Mucosa of descending colon (tissue), 3 donors: ENCODE measurements around the gene SRGAP3. TPM values are rescaled to one million over a fixed set of nuclear protein-coding genes. Genes with fewer than 3 reads are reported as not detected.

Experiments used
- ATAC-seq: fragments of 200-7000 bp; cut with Tn5 transposase; one replicate; pipeline ENCODE4 v1.9.1; 2020; ENCODE audit warnings: mild to moderate bottlenecking, moderate library complexity
- DNase-seq, 3 donors: peaks; one replicate each; pipeline ENCODE4 v3.0.0-alpha.2; 2020
- H3K36me3 ChIP-seq: fragments of 200-600 bp; one replicate; pipeline ENCODE4 v1.8.0; 2021; ENCODE audit warnings: low read depth, mild to moderate bottlenecking
- H3K4me1 ChIP-seq: fragments of 200-600 bp; one replicate; pipeline ENCODE4 v1.8.0; 2021; ENCODE audit warnings: low read depth, mild to moderate bottlenecking
- H3K4me3 ChIP-seq: fragments of 200-600 bp; one replicate; pipeline ENCODE4 v1.8.0; 2021; ENCODE audit warnings: mild to moderate bottlenecking
- H3K9me3 ChIP-seq: fragments of 200-600 bp; one replicate; pipeline ENCODE4 v1.8.0; 2021; ENCODE audit warnings: mild to moderate bottlenecking
- intact Hi-C, 2 donors: fragments of 100-400 bp; cut with DNase I in 1 of 2; cut with micrococcal nuclease in 1 of 2; formaldehyde crosslinking; loops; one replicate each; pipeline versions ENCODE4 v1.11.0 to v1.11.1; 2022; cut with DNase I, micrococcal nuclease
- total RNA-seq, 3 donors: library from RNA; stranded (reverse); fragmentation: NEBNext Ultra II Directional in 2 of 3; extraction: Animal tissue kit (Norgen Biotek cat#: 25700) in 2 of 3; gene quantifications; one replicate each; pipeline versions ENCODE4 v1.2.1 to v1.2.4, GENCODE V29; 2021 to 2023
- TF ChIP-seq, protein P1 (sequence below): fragments of 200-600 bp; IDR thresholded peaks from one replicate; pipeline ENCODE4 v1.8.0; 2022; ENCODE audit warnings: antibody characterized with exemption, mild to moderate bottlenecking
- donor health status: DM: no; HTN: no; CAD: no; lungs with moderate emphysema.
- donor health status: DM: no; HTN: no; CAD: no.
- donor health status: DM: no; HTN: yes; CAD: no.

Gene SRGAP3
- total RNA-seq, 3 donors from 2014 or later = 6.4 to 9.0 (median 8.6) TPM

GRCh38 chr3:9066775-9067174 lies 182.7 kb downstream of the SRGAP3 start:
- Histone ChIP-seq H3K4me3 (no peak overlapping the region), H3K4me1 (no peaks in the 10 kb centered on the region), H3K36me3 (no peaks in the 10 kb centered on the region), H3K9me3 (no peaks in the 10 kb centered on the region)
- DNase-seq = no peak
- ATAC-seq = no peak
- intact Hi-C loops = loop anchor here (1.0 to 5.0 kb wide), 4 partner anchors 79 to 236 kb away; no protein-coding TSS in a partner anchor
- TF ChIP-seq, protein P1, sequence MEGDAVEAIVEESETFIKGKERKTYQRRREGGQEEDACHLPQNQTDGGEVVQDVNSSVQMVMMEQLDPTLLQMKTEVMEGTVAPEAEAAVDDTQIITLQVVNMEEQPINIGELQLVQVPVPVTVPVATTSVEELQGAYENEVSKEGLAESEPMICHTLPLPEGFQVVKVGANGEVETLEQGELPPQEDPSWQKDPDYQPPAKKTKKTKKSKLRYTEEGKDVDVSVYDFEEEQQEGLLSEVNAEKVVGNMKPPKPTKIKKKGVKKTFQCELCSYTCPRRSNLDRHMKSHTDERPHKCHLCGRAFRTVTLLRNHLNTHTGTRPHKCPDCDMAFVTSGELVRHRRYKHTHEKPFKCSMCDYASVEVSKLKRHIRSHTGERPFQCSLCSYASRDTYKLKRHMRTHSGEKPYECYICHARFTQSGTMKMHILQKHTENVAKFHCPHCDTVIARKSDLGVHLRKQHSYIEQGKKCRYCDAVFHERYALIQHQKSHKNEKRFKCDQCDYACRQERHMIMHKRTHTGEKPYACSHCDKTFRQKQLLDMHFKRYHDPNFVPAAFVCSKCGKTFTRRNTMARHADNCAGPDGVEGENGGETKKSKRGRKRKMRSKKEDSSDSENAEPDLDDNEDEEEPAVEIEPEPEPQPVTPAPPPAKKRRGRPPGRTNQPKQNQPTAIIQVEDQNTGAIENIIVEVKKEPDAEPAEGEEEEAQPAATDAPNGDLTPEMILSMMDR = no peak

- no peaks in the 10 kb centered on the region for H3K36me3 ChIP-seq
- ATAC-seq (no peak), DNase-seq (no peak)
- H3K9me3 ChIP-seq = no peaks in the 10 kb centered on the region
- TF ChIP-seq, protein P1 = no peak
- H3K4me3 ChIP-seq = no peak overlapping the region
- no peaks in the 10 kb centered on the region for H3K4me1 ChIP-seq
- intact Hi-C loops = loop anchor here (5.0 kb wide), 3 partner anchors 79 to 236 kb away; no protein-coding TSS in a partner anchor
Measured at GRCh38 chr3:9066141-9066540, 183.3 kb downstream of the SRGAP3 start.

DNA sequence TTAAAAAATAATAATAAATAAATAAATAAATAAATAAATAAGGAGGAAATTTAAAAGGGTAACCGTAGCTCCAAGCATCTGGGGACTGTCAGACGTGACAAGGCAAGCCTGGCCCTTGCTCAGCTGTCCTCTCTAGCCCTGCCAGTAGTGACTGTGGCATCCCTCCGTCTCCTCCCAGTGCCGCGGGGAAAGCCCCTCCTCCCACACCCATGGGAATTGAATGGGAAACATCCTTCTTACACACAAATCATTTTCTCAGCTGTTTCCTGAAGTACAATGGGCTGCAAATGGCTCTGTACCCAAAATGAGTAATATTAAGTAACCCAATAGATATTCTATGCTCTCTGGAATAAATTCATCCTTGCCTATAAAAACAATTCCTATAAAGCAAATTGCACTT lies 184.6 kb downstream of the SRGAP3 start:
- ATAC-seq = no peak
- intact Hi-C loops = loop anchor here (5.0 kb wide), 3 partner anchors 78 to 237 kb away; no protein-coding TSS in a partner anchor
- H3K4me1 ChIP-seq = no peaks in the 10 kb centered on the region
- no peaks in the 10 kb centered on the region for H3K9me3 ChIP-seq
- DNase-seq = no peak
- no peak overlapping the region for H3K4me3 ChIP-seq
- H3K36me3 ChIP-seq = no peaks in the 10 kb centered on the region
- TF ChIP-seq, protein P1 = no peak

GRCh38 chr3:9064251-9064650 lies 185.2 kb downstream of the SRGAP3 start:
- DNase-seq (no peak), ATAC-seq (no peak)
- Histone ChIP-seq H3K9me3 (no peaks in the 10 kb centered on the region), H3K4me1 (no peaks in the 10 kb centered on the region), H3K4me3 (no peak overlapping the region), H3K36me3 (no peaks in the 10 kb centered on the region)
- intact Hi-C loops = no loop called here
- TF ChIP-seq, protein P1 = no peak

DNA sequence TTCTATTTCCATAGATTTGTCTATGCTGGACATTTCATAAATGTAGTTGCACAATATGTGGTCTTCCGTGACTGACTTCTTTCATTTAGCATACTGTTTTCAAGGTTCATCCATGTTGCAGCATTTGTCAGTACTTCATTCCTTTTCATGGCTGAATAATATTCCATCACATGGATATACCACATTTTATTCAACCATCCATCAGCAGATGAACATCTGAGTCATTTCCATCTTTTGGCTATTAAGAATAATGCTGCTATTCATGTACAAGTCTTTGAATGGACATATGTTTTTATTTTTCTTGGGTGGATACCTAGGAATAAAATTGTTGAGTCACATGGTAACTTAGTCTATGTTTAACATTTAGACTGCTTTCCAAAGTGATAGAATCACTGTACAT lies 186.9 kb downstream of the SRGAP3 start:
- H3K36me3 ChIP-seq = no peaks in the 10 kb centered on the region
- H3K4me1 ChIP-seq = no peaks in the 10 kb centered on the region
- DNase-seq (no peak), ATAC-seq (no peak)
- H3K9me3 ChIP-seq = no peaks in the 10 kb centered on the region
- TF ChIP-seq, protein P1 = no peak
- no peak overlapping the region for H3K4me3 ChIP-seq
- intact Hi-C loops = no loop called here

- H3K9me3 ChIP-seq = no peaks in the 10 kb centered on the region
- ATAC-seq (no peak), DNase-seq (no peak)
- no peaks in the 10 kb centered on the region for H3K4me1 ChIP-seq
- intact Hi-C loops = no loop called here
- no peak overlapping the region for H3K4me3 ChIP-seq
- TF ChIP-seq, protein P1 = no peak
- no peaks in the 10 kb centered on the region for H3K36me3 ChIP-seq
Measured at GRCh38 chr3:9061634-9062033, 187.8 kb downstream of the SRGAP3 start.
